SK-N-SH treated with all-trans-retinoic acid at 6 μM for 48 hours (cell line): ENCODE results near the gene SRRM2.

Source experiments
- ARNTL ChIP-seq: fragments of 450-650 bp; formaldehyde crosslinking; IDR thresholded peaks from 2 replicates; pipeline ENCODE4 v1.5.0; 2020; ENCODE audit warnings: low read depth, mild to moderate bottlenecking, moderate library complexity, borderline replicate concordance
- CREB5 ChIP-seq: fragments of 250-450 bp; sonication (Bioruptor Pico); IDR thresholded peaks from 2 replicates; pipeline ENCODE4 v1.5.1; 2020; ENCODE audit warnings: low read depth, mild to moderate bottlenecking, moderate library complexity
- ESRRG ChIP-seq: fragments of 250-450 bp; sonication (Bioruptor Pico); IDR thresholded peaks from 2 replicates; pipeline ENCODE4 v1.6.1; 2021; ENCODE audit warnings: mild to moderate bottlenecking
- ISL1 ChIP-seq: fragments of 250-450 bp; sonication (Bioruptor Pico); IDR thresholded peaks from 2 replicates; pipeline ENCODE4 v2.1.2; 2022; ENCODE audit warnings: mild to moderate bottlenecking, moderate library complexity
- POU6F1 ChIP-seq: fragments of 250-450 bp; sonication (Bioruptor Pico); IDR thresholded peaks from 2 replicates; pipeline ENCODE4 v1.8.0; 2021; ENCODE audit warnings: low read depth, mild to moderate bottlenecking, moderate library complexity, borderline replicate concordance
- SNAI2 ChIP-seq: fragments of 250-450 bp; sonication (Bioruptor Pico); IDR thresholded peaks from 2 replicates; pipeline ENCODE4 v1.5.0; 2020; ENCODE audit warnings: mild to moderate bottlenecking, moderate library complexity
- TOX ChIP-seq: fragments of 250-450 bp; sonication (Bioruptor Pico); IDR thresholded peaks from 2 replicates; pipeline ENCODE4 v1.8.0; 2021; ENCODE audit warnings: mild to moderate bottlenecking, moderate library complexity, borderline replicate concordance
- ZFP3 ChIP-seq: fragments of 250-450 bp; sonication (Bioruptor Pico); IDR thresholded peaks from 2 replicates; pipeline ENCODE4 v1.5.0; 2020; ENCODE audit warnings: mild to moderate bottlenecking, moderate library complexity
- ZFP30 ChIP-seq: fragments of 450-650 bp; formaldehyde crosslinking; IDR thresholded peaks from 2 replicates; pipeline ENCODE4 v1.5.0; 2022; ENCODE audit warnings: mild to moderate bottlenecking, moderate library complexity

GRCh38 chr16:2724088-2724676 lies 28.3 kb upstream of the SRRM2 start:
- TF ChIP-seq POU6F1 (CRISPR knock-in tag) = no peak
- TF ChIP-seq CREB5 = no peak
- no peak for TF ChIP-seq ESRRG (CRISPR knock-in tag)
- no peak for TF ChIP-seq ISL1 (CRISPR knock-in tag)
- no peak for TF ChIP-seq SNAI2 (CRISPR knock-in tag)
- no peak for TF ChIP-seq ARNTL (CRISPR knock-in tag)
- TF ChIP-seq ZFP3 (CRISPR knock-in tag) = no peak
- no peak for TF ChIP-seq ZFP30 (CRISPR knock-in tag)
- TF ChIP-seq TOX (CRISPR knock-in tag) = no peak
